SK-N-SH (cell line): Measurements from ENCODE around the gene IAPP.

ENCODE experiments used
- POLR2AphosphoS5 ChIP-seq: IDR thresholded peaks from 2 replicates; pipeline ENCODE4 v1.6.1; 2012; ENCODE audit warnings: low read depth, low read length
- TF ChIP-seq, protein P1 (sequence below): fragments of 200-600 bp; sonication (generic); IDR thresholded peaks from 2 replicates; pipeline ENCODE4 v1.6.1; 2017; ENCODE audit warnings: antibody characterized with exemption, mild to moderate bottlenecking, moderate library complexity
- TF ChIP-seq, protein P2 (sequence below): IDR thresholded peaks from 2 replicates; pipeline ENCODE4 v1.4.0; 2012; ENCODE audit warnings: low read depth

DNA sequence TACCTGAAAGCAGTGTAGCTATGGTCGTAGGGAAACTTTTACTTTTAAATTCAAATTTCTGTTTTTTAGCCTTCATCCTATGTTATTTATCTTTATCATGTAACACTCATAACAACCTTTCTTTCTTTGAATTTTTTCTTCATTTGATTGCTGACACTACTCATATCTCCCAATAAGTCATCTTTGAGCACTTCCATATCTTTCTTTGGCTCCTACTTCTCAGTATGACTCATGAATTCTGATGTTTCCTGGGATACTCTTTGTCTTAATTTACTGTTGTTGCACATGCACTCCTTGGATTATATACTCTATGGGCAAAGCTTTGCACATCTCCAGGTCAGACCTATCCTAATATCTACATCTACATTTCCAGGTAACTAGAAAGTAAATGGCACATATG is 18.1 kb upstream of the IAPP start:
- TF ChIP-seq, protein P1, sequence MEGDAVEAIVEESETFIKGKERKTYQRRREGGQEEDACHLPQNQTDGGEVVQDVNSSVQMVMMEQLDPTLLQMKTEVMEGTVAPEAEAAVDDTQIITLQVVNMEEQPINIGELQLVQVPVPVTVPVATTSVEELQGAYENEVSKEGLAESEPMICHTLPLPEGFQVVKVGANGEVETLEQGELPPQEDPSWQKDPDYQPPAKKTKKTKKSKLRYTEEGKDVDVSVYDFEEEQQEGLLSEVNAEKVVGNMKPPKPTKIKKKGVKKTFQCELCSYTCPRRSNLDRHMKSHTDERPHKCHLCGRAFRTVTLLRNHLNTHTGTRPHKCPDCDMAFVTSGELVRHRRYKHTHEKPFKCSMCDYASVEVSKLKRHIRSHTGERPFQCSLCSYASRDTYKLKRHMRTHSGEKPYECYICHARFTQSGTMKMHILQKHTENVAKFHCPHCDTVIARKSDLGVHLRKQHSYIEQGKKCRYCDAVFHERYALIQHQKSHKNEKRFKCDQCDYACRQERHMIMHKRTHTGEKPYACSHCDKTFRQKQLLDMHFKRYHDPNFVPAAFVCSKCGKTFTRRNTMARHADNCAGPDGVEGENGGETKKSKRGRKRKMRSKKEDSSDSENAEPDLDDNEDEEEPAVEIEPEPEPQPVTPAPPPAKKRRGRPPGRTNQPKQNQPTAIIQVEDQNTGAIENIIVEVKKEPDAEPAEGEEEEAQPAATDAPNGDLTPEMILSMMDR: no peak
- TF ChIP-seq POLR2AphosphoS5: no peak
- TF ChIP-seq, protein P2, sequence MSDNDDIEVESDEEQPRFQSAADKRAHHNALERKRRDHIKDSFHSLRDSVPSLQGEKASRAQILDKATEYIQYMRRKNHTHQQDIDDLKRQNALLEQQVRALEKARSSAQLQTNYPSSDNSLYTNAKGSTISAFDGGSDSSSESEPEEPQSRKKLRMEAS: no peak
